Pancreas (tissue), 10 donors: ENCODE measurements around the gene XCR1. TPM values are rescaled to one million over a fixed set of nuclear protein-coding genes. Genes with fewer than 3 reads are reported as not detected.

Experiments
- ATAC-seq, 4 donors: fragments of 200-7000 bp; cut with Tn5 transposase; one replicate each; pipeline versions ENCODE4 v1.8.0 to v1.9.1; 2020; ENCODE audit warnings: mild to moderate bottlenecking in 4 of 4, moderate library complexity in 4 of 4
- DNase-seq, 6 donors: peaks; one replicate each; pipeline ENCODE4 v3.0.0-alpha.2; 2020
- FAIRE-seq: peaks from 2 replicates; lab custom pipeline; 2012; peaks lifted over from hg19 to GRCh38; lab: Jason Lieb, UNC
- H3K27ac ChIP-seq, 4 donors: fragments of 200-600 bp; sonication (generic); 1 replicate in 3 of 4; 2 replicates in 1 of 4; pipeline versions ENCODE4 v1.5.0 to v1.8.0; 2020
- H3K27me3 ChIP-seq, 4 donors: fragments of 200-600 bp; one replicate each; pipeline ENCODE4 v1.8.0; 2021
- H3K36me3 ChIP-seq, 3 donors: fragments of 200-600 bp; sonication (generic) in 1 of 3; one replicate each; pipeline versions ENCODE4 v1.5.0 to v1.8.0; 2020 to 2021
- H3K4me1 ChIP-seq, 3 donors: fragments of 200-600 bp; one replicate each; pipeline ENCODE4 v1.8.0; 2021
- H3K4me3 ChIP-seq, 4 donors: fragments of 200-600 bp; sonication (generic) in 2 of 4; one replicate each; pipeline versions ENCODE4 v1.5.0 to v1.8.0; 2020 to 2021
- H3K9me3 ChIP-seq, 4 donors: fragments of 200-600 bp; one replicate each; pipeline ENCODE4 v1.8.0; 2021
- CTCF ChIP-seq, 4 donors: fragments of 200-600 bp; sonication (generic) in 3 of 4; IDR thresholded peaks; one replicate each; pipeline versions ENCODE4 v1.5.0 to v1.8.0; 2021; ENCODE audit warnings: antibody characterized with exemption in 4 of 4
- WGBS, 2 donors: extraction: QIAGEN DNeasy Blood & Tissue Kit; methylation state at CpG; one replicate each; pipeline ENCODE4 v1.1.7; 2013; 5-methylcytosine and 5-hydroxymethylcytosine counted together
- intact Hi-C, 3 donors: fragments of 100-400 bp; cut with DNase I; formaldehyde crosslinking; loops; one replicate each; pipeline versions ENCODE4 v1.11.1 to v1.14.2; 2022
- polyA plus RNA-seq, 2 donors: library from polyadenylated mRNA; stranded (reverse); fragments of 200-250 nt; gene quantifications; one replicate each; pipeline ENCODE4 v1.2.3, GENCODE V29; 2013
- total RNA-seq, 6 donors: library from RNA; stranded (reverse); fragmentation: NEBNext Ultra II Directional in 4 of 6; extraction: Animal tissue kit (Norgen Biotek cat#: 25700) in 4 of 6; gene quantifications; one replicate each; pipeline versions ENCODE4 v1.2.1 to v1.2.4, GENCODE V29; 2021 to 2023
- donor health status: healthy with polysubstance abuse.
- donor health status: DM: no; HTN: no; CAD: no; lungs with moderate emphysema.
- donor health status: DM: no; HTN: no; CAD: no.
- donor health status: control.
- donor health status: control.
- donor health status: Bipolar disorder and iron deficiency.
- donor health status: DM: yes; HTN: yes; CAD: no.
- donor health status: DM: no; HTN: no; CAD: no.
- donor health status: DM: no; HTN: no; CAD: no.
- donor health status: DM: yes; HTN: yes; CAD: no.

XCR1 gene, protein sequence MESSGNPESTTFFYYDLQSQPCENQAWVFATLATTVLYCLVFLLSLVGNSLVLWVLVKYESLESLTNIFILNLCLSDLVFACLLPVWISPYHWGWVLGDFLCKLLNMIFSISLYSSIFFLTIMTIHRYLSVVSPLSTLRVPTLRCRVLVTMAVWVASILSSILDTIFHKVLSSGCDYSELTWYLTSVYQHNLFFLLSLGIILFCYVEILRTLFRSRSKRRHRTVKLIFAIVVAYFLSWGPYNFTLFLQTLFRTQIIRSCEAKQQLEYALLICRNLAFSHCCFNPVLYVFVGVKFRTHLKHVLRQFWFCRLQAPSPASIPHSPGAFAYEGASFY
- total RNA-seq (under 1 TPM in 4 of 6 donors, not detected in 2; 0.04 to 0.31 (median 0.20) TPM), polyA plus RNA-seq (not detected)

DNA sequence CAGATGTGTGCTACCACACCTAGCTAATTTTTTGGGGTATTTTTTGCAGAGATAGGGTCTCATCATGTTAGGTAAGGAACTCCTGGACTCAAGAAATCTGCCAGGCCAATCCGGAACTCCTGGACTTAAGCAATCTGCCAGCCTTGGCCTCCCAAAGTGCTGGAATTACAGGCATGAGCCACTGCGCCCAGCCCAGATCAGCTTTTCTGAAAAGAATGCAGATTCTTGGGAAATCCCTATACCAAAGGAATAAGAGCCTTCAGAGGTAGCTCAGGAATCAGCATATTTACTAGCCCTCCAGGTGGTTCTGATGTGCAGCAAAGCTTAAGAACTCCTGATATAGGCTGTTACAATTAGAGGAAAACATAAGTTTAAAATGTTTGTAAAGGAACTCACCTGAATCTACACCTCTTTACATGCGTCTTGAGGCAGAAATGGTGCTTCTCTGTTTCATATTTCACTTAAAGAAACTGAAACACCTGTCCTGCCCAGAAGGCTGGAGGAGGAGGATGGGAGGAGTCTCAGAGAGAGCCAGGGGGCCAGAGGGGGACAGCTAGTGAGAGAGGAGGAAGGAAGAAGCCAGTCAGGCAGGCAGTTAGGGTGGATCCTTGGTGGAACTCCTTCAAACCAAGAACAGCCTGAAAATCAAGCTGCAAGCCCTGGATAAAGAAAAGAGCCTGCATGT is at the start of gene XCR1:
XCR1 (minus strand) TSS at position 463 of the 685 bp plus-strand sequence. CDS start 5,536 bp downstream, outside the sequence.
- Histone ChIP-seq H3K4me3 (no peak within 1 kb of the TSS), H3K27ac (no peak within 1 kb of the TSS), H3K36me3 (no peaks in the 10 kb centered on the region), H3K27me3 (no peaks in the 10 kb centered on the region), H3K9me3 (no peaks in the 10 kb centered on the region), H3K4me1 (no peaks in the 10 kb centered on the region)
- WGBS, 2 donors: 84 to 88% methylated on average over 3 of the region's 3 CpGs
- intact Hi-C loops: no loop called here
- DNase-seq (no peak), FAIRE-seq (no peak), ATAC-seq (no peak)
- TF ChIP-seq CTCF (IDR thresholded peaks at IDR 0.05): no peak

GRCh38 chr3:46076606-46077005 is 49.3 kb upstream of the XCR1 start:
- Histone ChIP-seq H3K36me3 (no peaks in the 10 kb centered on the region), H3K9me3 (no peaks in the 10 kb centered on the region), H3K4me1 (no peaks in the 10 kb centered on the region), H3K27ac (no peak overlapping the region), H3K27me3 (peaks cover 0 to 4% (median 0%) of the 10 kb centered on the region in 4 donors), H3K4me3 (no peak overlapping the region)
- intact Hi-C loops: loop anchor here in 2 of 3 donors (5.0 kb wide), 1 partner anchor 139 kb away; no protein-coding TSS in a partner anchor
- no peak for FAIRE-seq
- no peak for TF ChIP-seq CTCF (IDR thresholded peaks at IDR 0.05)
- ATAC-seq: no peak
- DNase-seq: no peak

- no peak for TF ChIP-seq CTCF (IDR thresholded peaks at IDR 0.05)
- FAIRE-seq (no peak), ATAC-seq (no peak), DNase-seq (no peak)
- intact Hi-C loops: loop anchor here in 2 of 3 donors (5.0 kb wide), 1 partner anchor 139 kb away; no protein-coding TSS in a partner anchor
- no peak overlapping the region for H3K4me3 ChIP-seq
- no peaks in the 10 kb centered on the region for H3K36me3 ChIP-seq
- H3K27me3 ChIP-seq: peaks cover 0 to 8% (median 0%) of the 10 kb centered on the region in 4 donors
- no peaks in the 10 kb centered on the region for H3K4me1 ChIP-seq
- 93 to 100% methylated on average over 1 of the region's 1 CpG for WGBS, 2 donors
- no peaks in the 10 kb centered on the region for H3K9me3 ChIP-seq
- no peak overlapping the region for H3K27ac ChIP-seq
Observed at GRCh38 chr3:46075816-46076215, 48.5 kb upstream of the XCR1 start.

DNA sequence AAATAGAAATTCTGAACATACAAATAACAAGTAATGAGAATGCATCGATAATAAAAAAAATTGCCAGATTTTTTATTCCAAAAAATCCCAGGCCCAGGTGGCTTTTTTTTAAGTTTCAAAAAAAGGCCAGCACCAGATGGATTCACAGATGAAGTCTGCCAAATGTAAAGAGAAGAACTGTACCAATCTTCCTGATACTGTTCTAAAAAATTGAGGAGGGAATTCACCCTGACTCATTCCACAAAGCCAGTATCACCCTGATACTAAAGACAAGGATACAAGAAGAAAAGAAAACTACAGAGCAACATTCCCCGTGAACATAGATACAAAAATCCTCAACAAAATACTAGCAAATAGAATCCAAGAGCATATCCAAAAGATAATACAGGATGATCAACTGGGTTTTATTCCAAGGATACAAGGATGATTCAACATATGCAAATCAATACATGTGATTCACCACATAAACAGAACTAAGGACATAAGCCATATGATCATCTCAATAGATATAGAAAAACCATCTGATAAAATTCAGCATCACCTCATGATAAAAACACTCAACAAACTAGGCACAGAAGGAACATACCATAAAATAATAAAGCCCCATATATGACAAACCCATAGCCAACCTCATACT is 44.1 kb upstream of the XCR1 start:
- 89% methylated on average over 2 of the region's 2 CpGs for WGBS, 2 donors
- FAIRE-seq (no peak), ATAC-seq (no peak), DNase-seq (no peak)
- Histone ChIP-seq H3K36me3 (no peaks in the 10 kb centered on the region), H3K4me3 (no peak overlapping the region), H3K27me3 (peaks cover 0 to 9% (median 0%) of the 10 kb centered on the region in 4 donors), H3K4me1 (no peaks in the 10 kb centered on the region), H3K9me3 (no peaks in the 10 kb centered on the region), H3K27ac (no peak overlapping the region)
- intact Hi-C loops: no loop called here
- no peak for TF ChIP-seq CTCF (IDR thresholded peaks at IDR 0.05)
